ENCODE data around the gene NEUROD2. TPM values are rescaled to one million over a fixed set of nuclear protein-coding genes. Genes with fewer than 3 reads are reported as not detected.

The NEUROD2 gene
- total and polyA plus RNA-seq, 2 of the 8 experiments (the other 6 are each of a cell fraction or from before 2014, with no cell fraction given), result not detected

DNA sequence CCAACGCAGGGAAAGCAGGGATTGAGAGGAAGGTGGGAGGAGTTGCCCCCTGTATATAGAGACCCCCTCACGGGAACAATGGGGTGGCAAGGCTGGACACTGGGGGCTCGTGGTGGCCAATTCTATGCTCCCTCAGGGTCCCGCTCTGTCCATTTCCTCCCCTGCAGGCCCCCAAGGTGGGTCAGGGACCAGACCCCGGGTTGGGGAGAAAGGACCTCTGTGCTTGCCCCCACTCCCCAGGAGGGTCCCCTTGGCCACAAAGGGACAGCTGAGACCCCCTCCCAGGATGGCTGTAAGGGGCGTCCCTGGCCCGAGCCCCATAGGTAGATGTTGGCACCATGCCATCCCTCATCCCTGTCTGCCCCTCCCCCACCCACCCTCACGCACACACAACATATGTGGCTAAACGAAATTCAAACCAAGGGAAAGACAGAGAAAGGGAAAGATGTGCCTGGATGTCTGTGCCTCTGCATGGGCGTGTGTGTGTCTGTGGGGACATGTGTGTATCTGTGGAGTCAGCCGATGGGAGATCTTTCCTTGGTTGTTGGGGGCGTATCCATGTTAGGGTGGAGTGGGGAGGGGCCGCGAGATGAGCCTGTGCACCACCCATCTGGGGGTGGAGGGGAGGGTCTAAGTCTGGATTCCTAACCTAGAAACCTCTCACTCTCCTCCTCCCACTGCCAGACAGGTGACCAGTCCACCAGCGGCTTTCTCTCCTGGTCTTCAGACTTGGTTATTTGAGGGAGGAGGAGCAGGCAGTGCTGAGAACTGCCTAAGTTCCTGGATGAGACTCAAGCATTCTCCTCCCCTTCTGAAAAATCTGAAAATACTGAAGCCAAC lies 642 bp upstream of the NEUROD2 start:
- H3K4ac ChIP-seq (replicated peaks; ENCODE audit: insufficient read length, low read depth, low read length), result no peak overlapping the region
- no peak overlapping the region for H3K23ac ChIP-seq (ENCODE audit: insufficient read length)
- H3K56ac ChIP-seq (replicated peaks; ENCODE audit: insufficient read length, low read depth, low read length), result no peak overlapping the region
- FAIRE-seq (no peak), DNase-seq (ENCODE audit: low read depth in 1 of 2, low spot score in 2 of 2) (peak in 1 of 2 experiments; percentile 49)
- TF ChIP-seq CTCF (IDR thresholded peaks at IDR 0.05; ENCODE audit: control extremely low read depth in 1 of 3, insufficient read depth in 1 of 3, low read depth in 1 of 3, low read length in 3 of 3) (no peak), EZH2 (IDR thresholded peaks at IDR 0.05; ENCODE audit: low read depth, low read length, severe bottlenecking) (peak; percentile 53), CEBPB (IDR thresholded peaks at IDR 0.05; ENCODE audit: low read depth, low read length) (no peak)
- H4K91ac ChIP-seq (replicated peaks; ENCODE audit: insufficient read length, low read length), result no peak overlapping the region
- no peak overlapping the region for H2BK15ac ChIP-seq (ENCODE audit: low read length)
- no peaks in the 10 kb centered on the region for H3K79me2 ChIP-seq (ENCODE audit: control insufficient read depth in 1 of 2, insufficient read depth in 2 of 2, low read length in 2 of 2)
- H2AK5ac ChIP-seq (ENCODE audit: low read depth, low read length), result no peak overlapping the region
- H3K4me3 ChIP-seq (ENCODE audit: extremely low read depth in 1 of 4, insufficient read depth in 2 of 4, low read depth in 3 of 4, low read length in 4 of 4), result peak overlapping the region in 1 of 4 experiments; percentile 12; a peak in 1 of 8 replicates
- no peaks in the 10 kb centered on the region for H3K9me3 ChIP-seq (ENCODE audit: insufficient read depth in 2 of 2, low read depth in 1 of 2, low read length in 1 of 2)
- H2BK20ac ChIP-seq (ENCODE audit: low read length), result no peak overlapping the region
- no peaks in the 10 kb centered on the region for H3K36me3 ChIP-seq (ENCODE audit: control insufficient read depth in 2 of 4, insufficient read depth in 4 of 4, low read length in 3 of 4)
- H3K18ac ChIP-seq (ENCODE audit: extremely low read depth, low read length), result no peak overlapping the region; the same call in 1 of the 2 replicates
- no peak overlapping the region for H3K14ac ChIP-seq (ENCODE audit: insufficient read length)
- H4K5ac ChIP-seq (ENCODE audit: insufficient read length, low read depth, low read length), result no peak overlapping the region
- H3K4me1 ChIP-seq (replicated peaks in 1 of 4; ENCODE audit: control insufficient read depth in 3 of 4, insufficient read depth in 4 of 4, low read length in 3 of 4), result peaks cover 0 to 36% (median 18%) of the 10 kb centered on the region in 4 experiments; a peak in 6 of 7 replicates
- H4K20me1 ChIP-seq (replicated peaks in 1 of 2; ENCODE audit: control insufficient read depth in 1 of 2, insufficient read depth in 2 of 2, low read length in 2 of 2), result peaks cover 0 to 6% of the 10 kb centered on the region in 2 experiments
- peak overlapping the region; percentile 90; a peak in 3 of 4 replicates for H3K4me2 ChIP-seq (ENCODE audit: insufficient read depth in 1 of 2, low read depth in 2 of 2, low read length in 2 of 2)
- no peaks in the 10 kb centered on the region for H3K79me1 ChIP-seq (ENCODE audit: low read depth, low read length)
- no peak overlapping the region for H2BK120ac ChIP-seq (replicated peaks; ENCODE audit: low read depth, low read length)
- peaks cover 55 to 89% (median 73%) of the 10 kb centered on the region in 4 experiments for H3K27me3 ChIP-seq (replicated peaks in 1 of 4; ENCODE audit: control insufficient read depth in 3 of 4, extremely low read depth in 1 of 4, insufficient read depth in 3 of 4, low read length in 3 of 4)
- peaks cover 14% of the 10 kb centered on the region; the same call in 1 of the 2 replicates for H3K23me2 ChIP-seq (ENCODE audit: low read depth, low read length)
- no peak overlapping the region for H2AFZ ChIP-seq (ENCODE audit: low read length)
- 18% methylated on average over 14 of the region's 15 CpGs; no CpG with 5 or more reads in 1 of the 2 experiments for WGBS, 2 experiments (ENCODE audit: extremely low coverage in 1 of 2, insufficient coverage in 1 of 2, insufficient read length in 1 of 2, insufficient replicate concordance in 2 of 2, low coverage in 1 of 2, low lambda C conversion rate in 2 of 2, missing lambda C conversion rate in 1 of 2)
- ChIA-PET CTCF (ENCODE audit: partially characterized antibody) (interaction anchor here (10.7 to 19.1 kb wide), 2 partner anchors 13 to 60 kb away, joined by 140 to 310 read pairs; partner anchors contain the start of gene PPP1R1B), POLR2A (ENCODE audit: partially characterized antibody) (interaction anchor here (0.7 to 1.3 kb wide), 2 partner anchors 10 to 67 kb away, joined by 3 read pairs; no protein-coding TSS in a partner anchor)
- H2BK12ac ChIP-seq (ENCODE audit: low read depth, low read length), result no peak overlapping the region
- H3K9ac ChIP-seq (replicated peaks in 1 of 4; ENCODE audit: extremely low read depth in 1 of 4, low read depth in 3 of 4, low read length in 3 of 4), result no peak overlapping the region
- H4K8ac ChIP-seq (ENCODE audit: extremely low read depth, insufficient read depth, low read length), result no peak overlapping the region
- H2BK5ac ChIP-seq (ENCODE audit: low read depth, low read length), result no peak overlapping the region
- no peak overlapping the region for H3K27ac ChIP-seq (ENCODE audit: low read depth, low read length)
